ENCODE data around the gene SPRR3. TPM values are rescaled to one million over a fixed set of nuclear protein-coding genes. Genes with fewer than 3 reads are reported as not detected.

SPRR3 gene
- total RNA-seq, 1 donor from 2014 or later: not detected

DNA sequence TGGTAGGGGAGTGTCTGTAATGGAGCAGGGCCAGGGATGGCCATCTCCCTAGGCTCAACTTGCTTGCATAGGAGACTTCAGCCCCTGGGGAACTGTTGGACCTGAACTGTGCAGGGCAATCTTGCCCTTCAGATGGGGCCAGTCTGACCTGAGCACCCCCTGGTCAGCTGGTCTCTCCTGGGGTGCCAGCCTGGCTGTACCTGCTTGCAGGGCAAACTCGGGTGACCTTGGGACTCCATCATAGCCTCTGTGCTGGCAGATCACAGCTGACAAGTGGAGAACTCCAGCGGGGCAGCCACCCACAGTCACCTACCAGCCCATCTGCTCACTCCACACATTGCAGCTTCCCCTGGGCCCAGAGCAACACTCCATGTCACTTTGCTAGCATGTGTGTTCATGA lies 47.7 kb downstream of the SPRR3 start:
- intact Hi-C loops (cut with micrococcal nuclease): no loop called here

Other genes with a start within 250 kb of the SPRR3 start
- not detected in 2 replicates for gene KPRP, start 243.7 kb upstream of the SPRR3 start, total RNA-seq
- gene LCE1F, start 226.6 kb upstream of the SPRR3 start, total RNA-seq: not detected in 2 replicates
- gene LCE1E, start 215.5 kb upstream of the SPRR3 start, total RNA-seq: not detected in 2 replicates
- not detected in 2 replicates for gene LCE1D, start 205.0 kb upstream of the SPRR3 start, total RNA-seq
- gene LCE1C, start 195.1 kb upstream of the SPRR3 start, total RNA-seq: not detected in 2 replicates
- gene LCE1B, start 189.8 kb upstream of the SPRR3 start, total RNA-seq: not detected in 2 replicates
- gene LCE1A, start 174.3 kb upstream of the SPRR3 start, total RNA-seq: not detected in 2 replicates
- gene LCE6A, start 158.9 kb upstream of the SPRR3 start, total RNA-seq: not detected in 2 replicates
- not detected in 2 replicates for gene LCE7A, start 141.8 kb upstream of the SPRR3 start, total RNA-seq
- not detected in 2 replicates for gene SMCP, start 123.4 kb upstream of the SPRR3 start, total RNA-seq
- gene IVL, start 93.2 kb upstream of the SPRR3 start, total RNA-seq: not detected in 2 replicates
- gene SPRR5, start 54.5 kb upstream of the SPRR3 start, total RNA-seq: not detected in 2 replicates
- not detected in 2 replicates for gene SPRR4, start 31.1 kb upstream of the SPRR3 start, total RNA-seq
- not detected in 2 replicates for gene SPRR1A, start 17.7 kb upstream of the SPRR3 start, total RNA-seq
- gene SPRR1B, start 29.5 kb downstream of the SPRR3 start, total RNA-seq: not detected in 2 replicates
- gene SPRR2D, start 39.4 kb downstream of the SPRR3 start, total RNA-seq: not detected in 2 replicates
- not detected in 2 replicates for gene SPRR2A, start 55.8 kb downstream of the SPRR3 start, total RNA-seq
- not detected in 2 replicates for gene SPRR2B, start 69.9 kb downstream of the SPRR3 start, total RNA-seq
- gene SPRR2E, start 92.8 kb downstream of the SPRR3 start, total RNA-seq: not detected in 2 replicates
- gene SPRR2F, start 111.8 kb downstream of the SPRR3 start, total RNA-seq: not detected in 2 replicates
- not detected in 2 replicates for gene SPRR2G, start 149.1 kb downstream of the SPRR3 start, total RNA-seq
- not detected in 2 replicates for gene LELP1, start 201.7 kb downstream of the SPRR3 start, total RNA-seq
- not detected in 2 replicates for gene PRR9, start 215.8 kb downstream of the SPRR3 start, total RNA-seq

Data from T-helper 2 cell treated with Interferon-gamma antibody and Interleukin-4, amounts not matched to agents 100 ng/mL and 5 ng/mL, for 36 hours (primary cell).